ENCODE measurements around the gene PAQR4. TPM values are rescaled to one million over a fixed set of nuclear protein-coding genes. Genes with fewer than 3 reads are reported as not detected.
A peak's percentile ranks its signal among the peaks of the same experiment; 100 is the strongest.

The PAQR4 gene
- total and polyA plus RNA-seq, 2 of the 13 experiments (the other 11 are each of a cell fraction or from before 2014, with no cell fraction given): 15.9 to 24.8 TPM

DNA sequence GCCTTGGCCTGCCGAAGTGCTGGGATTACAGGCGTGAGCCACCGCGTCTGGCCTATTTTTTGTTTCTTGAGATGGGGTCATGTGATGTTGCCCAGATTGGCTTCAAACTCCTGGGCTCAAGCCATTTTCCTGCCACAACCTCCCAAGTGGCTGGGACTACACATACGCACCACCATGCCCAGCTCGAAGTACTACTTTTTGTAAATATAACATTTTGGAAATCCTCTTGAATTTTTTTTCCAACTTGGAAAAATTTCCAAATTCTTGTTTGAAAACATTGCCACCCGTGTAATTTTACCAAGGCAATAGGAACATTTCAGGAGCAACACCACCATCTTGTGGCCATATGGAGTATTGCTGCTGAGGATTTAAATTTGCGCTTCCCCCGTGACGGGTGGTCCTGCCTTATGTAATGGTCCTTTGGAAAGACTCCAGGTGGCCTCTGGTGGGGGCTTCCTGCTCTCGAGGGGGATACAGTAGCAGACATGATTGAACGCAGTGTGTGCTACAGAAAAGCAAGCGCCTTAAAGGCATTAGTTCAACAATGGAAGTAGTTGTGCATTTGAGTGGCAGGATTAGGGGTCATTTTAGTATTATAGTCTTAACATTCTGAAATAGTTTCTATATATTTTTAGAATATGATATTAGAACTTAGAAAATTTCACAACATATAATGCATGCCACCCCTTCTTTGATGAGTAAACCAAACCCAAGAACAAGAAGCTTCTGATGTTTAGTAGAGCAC, 49.5 kb upstream of the PAQR4 start (continued):
- no peak for TF ChIP-seq ZNF772 (CRISPR knock-in tag; IDR thresholded peaks at IDR 0.05)
- no peak for TF ChIP-seq ZNF562 (CRISPR knock-in tag; IDR thresholded peaks at IDR 0.05; ENCODE audit: borderline replicate concordance)
- TF ChIP-seq, protein P1, sequence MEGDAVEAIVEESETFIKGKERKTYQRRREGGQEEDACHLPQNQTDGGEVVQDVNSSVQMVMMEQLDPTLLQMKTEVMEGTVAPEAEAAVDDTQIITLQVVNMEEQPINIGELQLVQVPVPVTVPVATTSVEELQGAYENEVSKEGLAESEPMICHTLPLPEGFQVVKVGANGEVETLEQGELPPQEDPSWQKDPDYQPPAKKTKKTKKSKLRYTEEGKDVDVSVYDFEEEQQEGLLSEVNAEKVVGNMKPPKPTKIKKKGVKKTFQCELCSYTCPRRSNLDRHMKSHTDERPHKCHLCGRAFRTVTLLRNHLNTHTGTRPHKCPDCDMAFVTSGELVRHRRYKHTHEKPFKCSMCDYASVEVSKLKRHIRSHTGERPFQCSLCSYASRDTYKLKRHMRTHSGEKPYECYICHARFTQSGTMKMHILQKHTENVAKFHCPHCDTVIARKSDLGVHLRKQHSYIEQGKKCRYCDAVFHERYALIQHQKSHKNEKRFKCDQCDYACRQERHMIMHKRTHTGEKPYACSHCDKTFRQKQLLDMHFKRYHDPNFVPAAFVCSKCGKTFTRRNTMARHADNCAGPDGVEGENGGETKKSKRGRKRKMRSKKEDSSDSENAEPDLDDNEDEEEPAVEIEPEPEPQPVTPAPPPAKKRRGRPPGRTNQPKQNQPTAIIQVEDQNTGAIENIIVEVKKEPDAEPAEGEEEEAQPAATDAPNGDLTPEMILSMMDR (CRISPR knock-in tag; IDR thresholded peaks at IDR 0.05): peak; percentile 79
- TF ChIP-seq RAD21 (CRISPR knock-in tag; IDR thresholded peaks at IDR 0.05): peak; percentile 78

DNA sequence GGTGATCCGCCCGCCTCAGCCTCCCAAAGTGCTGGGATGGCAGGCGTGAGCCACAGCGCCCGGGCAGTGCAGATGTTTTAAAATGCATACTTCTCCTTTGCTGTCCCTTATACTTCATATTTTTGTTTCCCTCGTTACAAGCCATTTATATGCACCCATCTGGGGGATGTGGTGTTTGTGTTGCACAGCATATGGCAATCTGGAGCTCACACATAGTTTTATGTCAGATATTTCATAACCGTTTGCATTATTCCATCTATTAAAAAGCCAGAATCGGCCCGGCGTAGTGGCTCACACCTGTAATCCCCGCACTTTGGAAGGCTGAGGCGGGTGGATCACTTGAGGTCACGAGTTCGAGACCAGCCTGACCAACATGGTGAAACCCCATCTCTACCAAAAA, 45.7 kb upstream of the PAQR4 start:
- no peak for ATAC-seq

More for the DNA sequence above, 45.7 kb upstream of the PAQR4 start:
- H3K9me3 ChIP-seq (ENCODE audit: low read length): no peaks in the 10 kb centered on the region
- ChIA-PET CTCF (ENCODE audit: low intra/inter-chr PET ratio, low total read pairs) (no interaction called here), POLR2A (interaction anchor here (0.9 kb wide), 1 partner anchor 18 kb away, joined by 3 read pairs; no protein-coding TSS in a partner anchor)
- FAIRE-seq (no peak), DNase-seq (ENCODE audit: low spot score) (no peak)
- no peaks in the 10 kb centered on the region for H3K79me2 ChIP-seq (ENCODE audit: insufficient read depth, low read length)
- intact Hi-C loops (cut with micrococcal nuclease; ENCODE audit: unreplicated experiment) (no loop called here), in situ Hi-C loops (cut with HindIII; ENCODE audit: extremely low pct_ligation_motif_present, low pct_unique_long_range_greater_than_20kb) (no loop called here)
- H2AFZ ChIP-seq (ENCODE audit: low read length): no peak overlapping the region
- H3K27me3 ChIP-seq (ENCODE audit: control insufficient read depth in 1 of 2, insufficient read depth in 2 of 2, low read length in 2 of 2): no peaks in the 10 kb centered on the region
- TF ChIP-seq ELF3 (CRISPR knock-in tag; IDR thresholded peaks at IDR 0.05) (no peak), ZNF20 (CRISPR knock-in tag; IDR thresholded peaks at IDR 0.05) (no peak), HES4 (CRISPR knock-in tag; IDR thresholded peaks at IDR 0.05; ENCODE audit: borderline replicate concordance) (no peak), ZNF720 (CRISPR knock-in tag; IDR thresholded peaks at IDR 0.05) (no peak), ATF1 (CRISPR knock-in tag; IDR thresholded peaks at IDR 0.05) (no peak)
- TF ChIP-seq, protein P2, sequence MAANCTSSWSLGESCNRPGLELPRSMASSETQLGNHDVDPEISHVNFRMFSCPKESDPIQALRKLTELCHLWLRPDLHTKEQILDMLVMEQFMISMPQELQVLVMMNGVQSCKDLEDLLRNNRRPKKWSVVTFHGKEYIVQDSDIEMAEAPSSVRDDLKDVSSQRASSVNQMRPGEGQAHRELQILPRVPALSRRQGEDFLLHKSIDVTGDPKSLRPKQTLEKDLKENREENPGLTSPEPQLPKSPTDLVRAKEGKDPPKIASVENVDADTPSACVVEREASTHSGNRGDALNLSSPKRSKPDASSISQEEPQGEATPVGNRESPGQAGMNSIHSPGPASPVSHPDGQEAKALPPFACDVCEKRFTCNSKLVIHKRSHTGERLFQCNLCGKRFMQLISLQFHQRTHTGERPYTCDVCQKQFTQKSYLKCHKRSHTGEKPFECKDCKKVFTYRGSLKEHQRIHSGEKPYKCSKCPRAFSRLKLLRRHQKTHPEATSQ (CRISPR knock-in tag; IDR thresholded peaks at IDR 0.05; ENCODE audit: borderline replicate concordance): no peak
- TF ChIP-seq, protein P3, sequence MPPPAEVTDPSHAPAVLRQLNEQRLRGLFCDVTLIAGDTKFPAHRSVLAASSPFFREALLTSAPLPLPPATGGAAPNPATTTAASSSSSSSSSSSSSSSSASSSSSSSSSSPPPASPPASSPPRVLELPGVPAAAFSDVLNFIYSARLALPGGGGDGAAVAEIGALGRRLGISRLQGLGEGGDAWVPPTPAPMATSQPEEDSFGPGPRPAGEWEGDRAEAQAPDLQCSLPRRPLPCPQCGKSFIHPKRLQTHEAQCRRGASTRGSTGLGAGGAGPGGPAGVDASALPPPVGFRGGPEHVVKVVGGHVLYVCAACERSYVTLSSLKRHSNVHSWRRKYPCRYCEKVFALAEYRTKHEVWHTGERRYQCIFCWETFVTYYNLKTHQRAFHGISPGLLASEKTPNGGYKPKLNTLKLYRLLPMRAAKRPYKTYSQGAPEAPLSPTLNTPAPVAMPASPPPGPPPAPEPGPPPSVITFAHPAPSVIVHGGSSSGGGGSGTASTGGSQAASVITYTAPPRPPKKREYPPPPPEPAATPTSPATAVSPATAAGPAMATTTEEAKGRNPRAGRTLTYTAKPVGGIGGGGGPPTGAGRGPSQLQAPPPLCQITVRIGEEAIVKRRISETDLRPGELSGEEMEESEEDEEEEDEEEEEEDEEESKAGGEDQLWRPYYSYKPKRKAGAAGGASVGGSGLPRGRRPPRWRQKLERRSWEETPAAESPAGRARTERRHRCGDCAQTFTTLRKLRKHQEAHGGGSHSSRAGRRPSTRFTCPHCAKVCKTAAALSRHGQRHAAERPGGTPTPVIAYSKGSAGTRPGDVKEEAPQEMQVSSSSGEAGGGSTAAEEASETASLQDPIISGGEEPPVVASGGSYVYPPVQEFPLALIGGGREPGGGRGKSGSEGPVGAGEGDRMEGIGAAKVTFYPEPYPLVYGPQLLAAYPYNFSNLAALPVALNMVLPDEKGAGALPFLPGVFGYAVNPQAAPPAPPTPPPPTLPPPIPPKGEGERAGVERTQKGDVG (CRISPR knock-in tag; IDR thresholded peaks at IDR 0.05; ENCODE audit: borderline replicate concordance): no peak
- TF ChIP-seq, protein P4, sequence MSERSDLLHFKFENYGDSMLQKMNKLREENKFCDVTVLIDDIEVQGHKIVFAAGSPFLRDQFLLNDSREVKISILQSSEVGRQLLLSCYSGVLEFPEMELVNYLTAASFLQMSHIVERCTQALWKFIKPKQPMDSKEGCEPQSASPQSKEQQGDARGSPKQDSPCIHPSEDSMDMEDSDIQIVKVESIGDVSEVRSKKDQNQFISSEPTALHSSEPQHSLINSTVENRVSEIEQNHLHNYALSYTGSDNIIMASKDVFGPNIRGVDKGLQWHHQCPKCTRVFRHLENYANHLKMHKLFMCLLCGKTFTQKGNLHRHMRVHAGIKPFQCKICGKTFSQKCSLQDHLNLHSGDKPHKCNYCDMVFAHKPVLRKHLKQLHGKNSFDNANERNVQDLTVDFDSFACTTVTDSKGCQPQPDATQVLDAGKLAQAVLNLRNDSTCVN (CRISPR knock-in tag; IDR thresholded peaks at IDR 0.05; ENCODE audit: borderline replicate concordance): no peak
- WGBS (ENCODE audit: low lambda C conversion rate): 96% methylated on average over 14 of the region's 14 CpGs
- H3K9ac ChIP-seq (ENCODE audit: insufficient read depth, low read depth, low read length): no peak overlapping the region
- BruUV-seq (replicated peaks): no TSS peak
- H3K36me3 ChIP-seq (replicated peaks in 1 of 2; ENCODE audit: control insufficient read depth in 1 of 2, insufficient read depth in 2 of 2, low read length in 2 of 2): no peaks in the 10 kb centered on the region; a peak in 1 of 5 replicates
- H3K4me2 ChIP-seq (ENCODE audit: low read depth, low read length): no peak overlapping the region
- no peak overlapping the region for H3K27ac ChIP-seq (ENCODE audit: extremely low read length, insufficient read depth, low read length)
- 0 out of 2 replicates have a peak, but pooled peaks cover 9% of the 10 kb centered on the region for H3K4me1 ChIP-seq (ENCODE audit: insufficient read depth, low read length)
- no peak overlapping the region for H3K4me3 ChIP-seq (replicated peaks in 1 of 3; ENCODE audit: insufficient read depth in 1 of 3, low read depth in 2 of 3, low read length in 3 of 3)
- no peaks in the 10 kb centered on the region for H4K20me1 ChIP-seq (ENCODE audit: insufficient read depth, low read length)
